GM18519 (cell line): ENCODE results near the gene SCEL.
"Not testable (repeated sequence)": the region's sequence is repeated elsewhere in the genome, so short reads cannot be mapped to it uniquely, and the experiment has no call there.

Source experiments
- ATAC-seq: cut with Tn5 transposase; IDR thresholded peaks from one replicate; pipeline ENCODE4 v1.9.1; 2021; ENCODE audit warnings: mild to moderate bottlenecking, moderate library complexity; ENCODE audit not compliant: unreplicated experiment, low FRiP score

SCEL gene

DNA sequence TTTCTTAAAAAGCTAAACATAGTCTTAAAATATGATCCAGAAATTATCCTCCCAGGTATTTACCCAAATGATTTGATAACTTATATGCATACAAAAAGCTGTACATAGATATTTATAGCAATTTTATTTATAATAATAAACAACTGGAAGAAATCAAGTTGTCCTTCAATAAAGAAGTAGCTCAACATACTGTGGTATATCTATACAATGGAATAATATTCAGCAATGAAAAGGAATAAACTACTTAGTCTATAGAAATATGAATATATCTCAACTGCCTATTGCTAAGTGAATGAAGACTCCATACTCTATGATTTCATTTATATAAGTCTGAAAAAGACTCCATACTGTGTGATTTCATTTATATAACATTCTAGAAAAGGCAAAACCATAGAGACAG, 114.9 kb downstream of the SCEL start:
- no peak for ATAC-seq

DNA sequence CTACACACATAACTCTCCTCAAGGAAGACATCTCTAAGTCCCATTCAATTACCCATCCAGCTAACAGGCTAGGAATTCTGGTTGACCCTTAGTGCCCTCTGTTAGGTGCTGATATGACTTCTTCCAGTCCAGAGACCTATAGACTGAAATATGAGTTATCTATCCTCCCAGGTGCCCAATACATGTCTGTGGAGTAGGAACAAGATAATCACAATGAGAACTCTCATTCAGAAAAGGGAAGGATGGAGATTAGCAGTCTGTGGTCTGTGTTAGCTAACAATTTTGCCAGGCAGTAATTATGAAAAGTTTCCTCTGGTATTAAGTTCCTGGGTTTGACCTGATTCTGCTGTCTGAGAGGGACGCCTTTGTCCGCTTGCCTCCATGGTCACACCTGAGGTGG, 117.8 kb downstream of the SCEL start:
- no peak for ATAC-seq

- ATAC-seq, result not testable (repeated sequence)
Measured at GRCh38 chr13:77660016-77660415, 124.5 kb downstream of the SCEL start.

- no peak for ATAC-seq
Measured at GRCh38 chr13:77660841-77661250, 125.3 kb downstream of the SCEL start.

DNA sequence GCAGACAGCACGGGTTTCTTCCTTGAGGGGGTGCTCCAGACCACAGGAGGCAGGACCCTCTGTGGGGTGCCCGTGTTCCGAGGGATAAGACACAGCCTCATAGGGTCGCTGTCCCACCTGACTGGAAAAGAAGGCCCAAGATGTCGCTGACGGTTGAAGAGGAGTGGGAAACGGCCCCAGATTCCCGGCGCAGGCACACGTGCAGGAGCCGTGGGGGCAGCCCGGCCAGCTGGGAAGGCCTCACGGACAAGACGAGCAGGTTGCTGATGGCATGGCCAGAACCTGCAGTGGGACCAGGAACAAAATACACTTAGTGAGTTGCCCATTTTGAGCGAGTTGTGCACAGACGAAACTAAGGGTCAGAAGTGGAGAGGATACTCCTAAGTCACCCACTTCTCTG, 126.8 kb downstream of the SCEL start:
- not testable (repeated sequence) for ATAC-seq

GRCh38 chr13:77662831-77663230, 127.3 kb downstream of the SCEL start:
- not testable (repeated sequence) for ATAC-seq

- ATAC-seq, result no peak
Measured at GRCh38 chr13:77674852-77675251, 139.3 kb downstream of the SCEL start.

DNA sequence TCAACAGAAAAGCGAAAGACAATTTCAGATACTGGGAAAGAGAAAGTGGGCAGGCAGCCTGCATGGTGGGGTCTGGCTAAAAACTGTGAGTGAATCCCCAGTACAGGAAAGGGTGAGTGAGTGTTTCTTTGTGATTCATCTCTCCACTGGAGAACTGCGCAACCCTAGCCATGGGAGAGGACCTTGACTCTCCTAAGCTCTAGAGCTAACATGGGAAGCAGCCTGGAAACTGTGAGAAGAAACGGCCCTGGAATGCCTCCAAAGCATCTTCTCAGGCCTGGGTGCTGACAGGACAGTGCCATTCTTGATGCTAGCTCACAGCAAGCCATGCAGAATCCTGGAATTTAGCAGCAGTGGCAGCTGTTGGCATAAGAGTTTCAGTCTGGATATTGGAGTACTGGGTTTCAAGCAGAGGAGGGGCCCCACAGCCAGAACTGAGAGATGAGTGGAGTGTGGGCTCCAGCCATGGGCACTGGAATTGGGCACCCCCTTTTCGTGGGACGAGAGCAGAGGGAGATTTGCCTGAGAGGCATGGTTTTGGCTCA, 143.3 kb downstream of the SCEL start:
- no peak for ATAC-seq

DNA sequence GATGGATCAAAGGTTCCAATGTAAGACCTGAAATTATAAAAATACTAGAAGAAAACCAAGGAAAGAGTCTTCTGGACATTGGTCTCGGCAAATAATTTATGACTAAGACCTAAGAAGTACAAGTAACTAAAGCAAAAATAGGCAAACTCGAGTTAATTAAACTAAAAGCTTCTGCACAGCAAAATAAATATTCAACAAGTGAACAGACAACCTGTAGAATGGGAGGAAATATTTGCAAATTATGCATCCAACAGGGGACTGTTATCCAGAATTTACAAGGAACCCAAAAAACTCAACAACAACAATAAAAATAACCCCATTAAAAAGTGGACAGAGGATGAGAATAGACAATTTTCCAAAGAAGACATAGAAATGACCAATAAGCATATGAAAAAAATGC, 152.3 kb downstream of the SCEL start:
- ATAC-seq, result no peak

GRCh38 chr13:77691871-77692270, 156.4 kb downstream of the SCEL start:
- no peak for ATAC-seq

GRCh38 chr13:77692746-77693448, 157.4 kb downstream of the SCEL start:
- no peak for ATAC-seq

DNA sequence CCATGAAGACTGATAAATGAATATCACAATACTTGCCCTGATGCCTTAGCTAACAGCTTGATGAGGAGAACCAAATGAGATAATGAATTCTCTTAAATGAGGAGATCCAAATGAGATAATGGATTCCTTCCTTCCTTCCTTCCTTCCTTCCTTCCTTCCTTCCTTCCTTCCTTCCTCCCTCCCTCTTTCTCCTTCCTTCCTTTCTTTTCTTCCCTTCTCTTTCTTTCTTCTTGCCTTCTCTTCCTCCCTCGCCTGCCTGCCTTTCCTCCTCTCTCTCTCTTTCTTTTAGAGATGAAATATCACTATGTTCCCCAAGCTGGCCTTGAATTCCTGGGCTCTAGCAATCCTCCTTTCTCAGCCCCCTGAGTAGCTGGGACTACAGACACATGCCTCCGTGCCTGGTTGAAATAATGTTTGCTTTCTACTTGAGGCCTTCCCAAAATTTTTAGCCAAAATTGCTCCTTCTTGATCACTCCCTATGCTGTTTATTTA, 158.0 kb downstream of the SCEL start:
- ATAC-seq, result no peak
